GM18499 (cell line): ENCODE results near the gene ZNF512B.
"Not testable (repeated sequence)": the region's sequence is repeated elsewhere in the genome, so short reads cannot be mapped to it uniquely, and the experiment has no call there.

Experiments
- ATAC-seq: cut with Tn5 transposase; IDR thresholded peaks from one replicate; pipeline ENCODE4 v1.9.1; 2021; ENCODE audit warnings: moderate number of reproducible peaks; ENCODE audit not compliant: insufficient read depth, unreplicated experiment

Gene ZNF512B

DNA sequence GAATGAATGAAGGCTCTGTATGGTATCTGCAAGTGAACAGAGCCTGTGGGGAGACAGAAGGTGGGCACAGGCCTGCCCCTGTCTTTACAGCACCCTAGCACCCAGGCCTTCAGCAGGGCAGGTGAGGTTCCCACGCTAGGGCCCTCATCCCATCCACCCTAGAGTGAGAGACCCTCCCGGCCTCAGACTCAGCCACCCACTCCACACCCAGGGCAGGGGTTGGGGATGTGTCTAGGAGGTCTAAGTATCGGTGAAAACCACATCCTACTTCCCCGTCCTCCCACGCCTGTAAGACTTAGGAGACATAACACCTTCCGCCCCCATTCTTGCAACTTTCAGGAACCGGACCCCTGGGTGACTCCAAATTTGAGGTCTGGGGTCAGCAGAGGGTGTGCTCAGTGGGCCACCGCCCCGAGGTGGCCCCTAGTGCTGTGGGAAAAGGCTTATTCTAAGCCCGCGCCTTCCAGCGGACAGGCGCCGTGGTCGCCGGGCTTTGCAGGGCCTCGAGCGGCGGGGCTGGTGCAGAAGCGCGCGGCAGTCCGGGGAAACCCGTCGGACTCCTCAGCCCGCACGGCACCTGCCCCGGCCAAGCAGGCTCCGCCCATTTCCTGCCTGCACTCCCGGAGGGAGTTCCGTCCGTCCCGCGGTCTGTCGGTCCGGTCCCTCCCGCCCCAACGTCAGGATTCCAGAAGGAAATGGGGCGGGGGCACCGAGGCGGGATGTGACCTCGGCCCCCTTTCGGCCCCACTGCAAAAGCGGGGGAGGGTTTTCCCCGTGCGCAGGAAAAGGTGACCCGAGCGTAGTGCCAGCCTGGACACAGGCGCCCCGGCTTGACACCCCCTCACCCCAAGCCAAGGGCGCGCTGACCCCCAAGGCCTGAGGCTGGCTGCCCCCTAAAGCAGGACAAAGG, 8.8 kb upstream of the ZNF512B start:
- ATAC-seq = no peak

DNA sequence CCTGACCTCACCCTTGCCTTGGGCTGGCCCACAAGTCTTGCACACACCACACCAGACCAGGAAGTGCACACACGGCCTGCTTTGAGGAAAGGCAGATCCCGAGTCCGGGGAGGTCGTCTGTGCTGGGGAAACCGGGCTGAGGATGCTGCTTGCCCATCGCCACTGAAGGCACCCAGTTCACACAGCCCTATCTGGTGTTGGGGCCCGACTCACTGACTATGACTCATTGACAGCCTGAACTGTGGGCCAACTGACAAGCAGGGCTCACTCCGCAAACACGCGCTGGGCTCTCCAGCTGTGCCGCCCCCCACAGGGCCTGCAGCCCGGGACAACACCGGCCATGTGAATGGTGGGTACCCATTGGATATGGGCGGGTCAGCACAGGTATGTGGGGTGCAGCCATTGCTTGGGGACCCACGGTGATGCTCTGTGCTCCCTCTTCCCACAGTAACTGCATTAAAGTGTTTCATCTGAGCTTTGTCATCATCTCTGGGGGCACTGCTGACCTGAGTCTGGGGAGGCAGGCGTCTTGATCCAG, 8.1 kb upstream of the ZNF512B start:
- no peak for ATAC-seq

DNA sequence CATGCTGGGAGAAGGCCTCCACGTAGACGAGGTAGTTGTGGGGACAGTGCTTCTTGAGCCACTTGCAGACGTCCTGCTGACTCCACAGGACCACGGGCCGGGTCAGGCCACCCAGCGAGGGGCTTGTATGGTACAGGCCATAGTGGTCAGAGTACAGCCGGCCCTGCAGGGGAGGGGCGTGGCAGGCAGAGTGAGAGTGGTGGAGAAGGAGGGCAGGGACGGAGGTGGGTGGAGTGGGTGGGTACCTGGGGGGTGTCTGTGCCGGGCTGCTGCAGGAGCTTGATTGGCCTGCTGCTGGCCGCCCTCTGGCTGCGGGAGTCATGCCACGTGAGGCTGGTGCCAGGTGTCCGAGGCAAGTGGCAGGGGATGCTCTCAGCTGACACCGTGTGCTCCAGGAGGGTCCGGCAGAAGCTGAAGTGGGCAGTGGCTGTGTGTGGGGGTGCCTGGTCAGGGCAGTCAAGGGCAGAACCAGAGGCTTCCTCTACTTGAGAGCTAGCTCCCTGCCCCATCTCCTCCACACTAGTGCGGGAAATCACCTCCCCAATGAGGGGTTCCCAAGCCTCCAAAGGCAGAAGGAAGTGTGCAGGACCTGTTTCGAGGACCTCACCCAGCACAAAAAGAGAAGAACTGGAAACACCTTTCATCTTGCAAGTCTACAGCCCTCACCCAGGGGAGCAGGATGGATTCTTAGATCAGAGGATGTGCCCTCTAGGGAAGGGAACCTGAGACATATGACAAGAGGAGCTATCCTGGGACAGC, 7.4 kb upstream of the ZNF512B start:
- no peak for ATAC-seq

DNA sequence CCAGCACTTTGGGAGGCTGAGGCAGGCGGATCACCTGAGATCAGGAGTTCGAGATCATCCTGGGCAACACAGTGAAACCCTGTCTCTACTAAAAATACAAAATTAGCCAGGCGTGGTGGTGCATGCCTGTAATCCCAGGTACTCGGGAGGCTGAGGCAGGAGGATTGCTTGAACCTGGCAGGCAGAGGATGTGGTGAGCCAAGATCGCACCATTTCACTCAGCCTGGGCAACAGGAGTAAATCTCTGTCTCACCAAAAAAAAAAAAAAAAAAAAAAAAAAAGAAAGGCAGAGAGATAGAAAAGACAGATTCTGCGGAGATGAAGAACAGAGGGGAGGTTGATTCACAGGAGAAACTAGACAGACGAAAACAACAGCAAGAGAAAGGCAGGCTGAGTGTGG, 6.8 kb upstream of the ZNF512B start:
- not testable (repeated sequence) for ATAC-seq

DNA sequence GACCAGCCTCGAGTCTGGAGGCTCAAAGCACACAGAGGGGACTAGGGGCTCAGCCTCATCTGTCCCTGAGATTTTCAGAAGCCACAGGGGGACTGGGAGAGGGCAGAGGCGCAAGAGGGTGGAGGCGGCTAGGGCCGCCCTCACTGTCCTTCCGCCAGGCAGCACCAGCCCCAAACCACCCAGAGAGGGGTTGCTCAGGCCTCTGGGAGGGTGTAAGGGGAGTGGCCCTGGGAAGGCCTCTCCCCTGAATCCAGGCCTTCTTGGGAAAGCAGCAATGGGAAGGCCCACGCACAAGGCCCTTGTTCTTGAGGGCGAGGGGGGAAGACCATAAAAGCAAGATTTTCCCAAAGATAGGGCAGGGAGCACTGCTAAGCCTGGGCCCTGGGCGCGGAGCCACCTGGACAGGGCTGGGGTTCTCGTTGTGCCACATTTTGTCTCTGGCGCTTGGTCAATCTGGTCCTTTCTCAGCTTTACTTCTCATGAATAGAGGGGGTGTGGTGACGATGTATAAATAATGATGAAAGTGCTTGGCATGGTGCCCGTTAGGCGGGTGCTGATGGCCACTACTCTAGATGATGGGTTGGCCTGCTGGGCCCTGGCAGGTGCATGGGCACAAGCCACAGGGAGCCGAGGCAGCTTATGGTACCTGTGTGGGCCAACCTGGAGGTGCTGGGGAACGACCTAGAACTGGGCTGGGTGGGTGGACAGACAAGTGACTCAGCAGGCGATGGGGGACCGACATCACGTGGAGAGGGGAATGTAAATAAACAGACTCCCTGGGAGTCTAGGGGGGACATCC, 4.9 kb upstream of the ZNF512B start:
- no peak for ATAC-seq

DNA sequence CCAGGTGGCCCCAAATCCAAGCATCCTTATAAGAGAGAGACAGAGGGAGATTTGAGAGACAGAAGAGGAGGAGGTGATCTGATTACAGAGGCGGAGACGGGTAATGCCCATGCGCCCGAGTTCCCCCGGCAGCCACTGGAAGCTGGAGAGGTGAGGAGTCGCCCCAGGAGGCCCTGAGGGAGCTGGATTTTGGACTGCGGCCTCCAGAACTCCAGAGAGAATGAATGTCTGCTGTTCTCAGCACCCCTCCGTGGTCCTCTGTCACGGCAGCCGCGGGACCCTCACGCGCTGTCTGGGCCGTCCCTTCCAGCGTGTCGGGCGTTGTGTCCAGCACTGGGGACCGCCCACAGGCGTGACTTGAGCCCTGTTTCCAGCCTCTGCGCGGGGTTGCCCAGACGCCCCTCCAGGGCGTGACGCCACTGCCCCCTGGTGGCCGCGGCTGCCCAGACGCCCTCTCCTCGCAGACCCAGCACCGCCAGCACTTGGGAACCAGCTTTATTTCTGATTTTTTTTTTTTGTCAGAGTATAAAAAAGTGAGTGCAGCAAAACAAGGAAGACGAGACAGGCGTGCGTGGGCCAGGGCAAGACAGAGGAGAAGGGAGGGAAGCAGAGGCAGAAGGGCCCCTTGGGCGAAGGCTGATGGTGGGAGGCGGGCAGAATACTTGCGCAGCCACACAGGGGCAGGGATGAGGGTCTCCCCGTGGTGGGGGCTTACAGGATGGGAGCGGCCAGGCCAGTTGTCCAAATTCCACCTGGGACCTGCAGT, 4.1 kb upstream of the ZNF512B start:
- no peak for ATAC-seq

DNA sequence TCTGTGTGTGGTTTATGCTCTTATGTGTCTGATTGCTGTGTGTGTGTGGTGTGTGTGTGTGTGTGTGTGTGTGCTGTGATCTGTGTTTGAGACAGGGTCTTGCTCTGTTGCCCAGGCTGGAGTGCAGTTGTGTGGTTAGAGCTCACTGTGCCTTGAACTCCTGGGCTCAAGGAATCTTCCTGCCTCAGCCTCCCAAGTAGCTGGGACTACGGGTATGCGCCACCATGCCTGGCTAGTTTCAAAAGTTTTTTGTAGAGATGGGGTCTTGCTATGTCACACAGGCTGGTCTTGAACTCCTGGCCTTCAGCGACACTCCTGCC, 3.4 kb upstream of the ZNF512B start:
- no peak for ATAC-seq

DNA sequence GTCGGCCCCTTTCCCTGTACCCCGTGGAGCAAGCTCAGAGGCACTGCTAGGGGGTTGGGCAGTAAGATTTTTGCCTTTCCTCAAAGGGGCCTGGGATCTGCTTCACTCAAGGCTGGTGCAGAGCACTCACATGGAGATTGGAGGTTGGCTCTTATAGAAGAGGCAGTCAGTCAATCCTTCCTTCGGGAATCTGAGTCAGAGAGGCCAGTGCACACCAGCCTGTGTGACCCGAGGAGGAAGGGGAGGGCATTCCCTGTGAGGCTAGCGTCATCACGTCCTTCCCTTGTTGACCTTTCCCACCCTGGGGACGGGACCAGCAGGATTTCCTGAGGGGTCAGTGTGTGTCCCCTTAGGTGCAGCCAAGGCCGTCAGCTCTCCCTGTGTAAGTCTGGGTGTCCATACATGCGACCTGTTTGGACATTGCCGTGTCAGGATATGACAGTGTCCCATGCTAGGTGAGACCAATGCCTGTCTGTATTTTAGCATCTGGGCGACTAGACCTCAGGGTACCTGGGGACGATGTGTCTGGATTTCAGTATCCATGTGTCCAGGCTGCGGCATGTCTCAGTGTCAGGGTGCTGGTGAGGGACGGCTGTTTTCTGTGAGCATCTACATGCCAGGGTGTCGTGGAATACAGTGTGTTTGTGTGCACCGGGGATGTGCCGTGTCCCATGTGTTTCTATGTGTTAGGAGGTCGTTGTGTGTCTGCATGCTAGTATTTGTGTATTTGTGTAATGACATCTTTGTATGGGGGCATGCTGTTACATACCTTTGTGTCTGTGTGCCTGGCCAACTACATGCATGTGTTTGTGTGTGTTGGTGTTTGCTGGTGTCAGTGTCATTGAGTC, 2.8 kb upstream of the ZNF512B start:
- ATAC-seq = no peak

DNA sequence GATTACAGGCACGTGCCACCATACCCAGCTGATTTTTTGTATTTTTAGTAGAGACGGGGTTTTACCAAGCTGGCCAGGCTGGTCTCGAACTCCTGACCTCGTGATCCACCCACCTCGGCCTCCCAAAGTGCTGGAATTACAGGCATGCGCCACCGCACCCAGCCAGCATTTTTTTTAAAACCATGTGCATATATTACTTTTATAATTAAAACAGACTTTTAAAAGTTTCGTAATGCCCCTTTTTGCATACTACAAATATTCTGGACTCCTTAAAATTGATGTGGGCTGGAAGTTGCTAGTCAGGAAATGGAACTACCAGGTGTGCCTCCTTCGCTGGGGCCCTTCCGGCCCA, 2.2 kb upstream of the ZNF512B start:
- ATAC-seq = not testable (repeated sequence)

DNA sequence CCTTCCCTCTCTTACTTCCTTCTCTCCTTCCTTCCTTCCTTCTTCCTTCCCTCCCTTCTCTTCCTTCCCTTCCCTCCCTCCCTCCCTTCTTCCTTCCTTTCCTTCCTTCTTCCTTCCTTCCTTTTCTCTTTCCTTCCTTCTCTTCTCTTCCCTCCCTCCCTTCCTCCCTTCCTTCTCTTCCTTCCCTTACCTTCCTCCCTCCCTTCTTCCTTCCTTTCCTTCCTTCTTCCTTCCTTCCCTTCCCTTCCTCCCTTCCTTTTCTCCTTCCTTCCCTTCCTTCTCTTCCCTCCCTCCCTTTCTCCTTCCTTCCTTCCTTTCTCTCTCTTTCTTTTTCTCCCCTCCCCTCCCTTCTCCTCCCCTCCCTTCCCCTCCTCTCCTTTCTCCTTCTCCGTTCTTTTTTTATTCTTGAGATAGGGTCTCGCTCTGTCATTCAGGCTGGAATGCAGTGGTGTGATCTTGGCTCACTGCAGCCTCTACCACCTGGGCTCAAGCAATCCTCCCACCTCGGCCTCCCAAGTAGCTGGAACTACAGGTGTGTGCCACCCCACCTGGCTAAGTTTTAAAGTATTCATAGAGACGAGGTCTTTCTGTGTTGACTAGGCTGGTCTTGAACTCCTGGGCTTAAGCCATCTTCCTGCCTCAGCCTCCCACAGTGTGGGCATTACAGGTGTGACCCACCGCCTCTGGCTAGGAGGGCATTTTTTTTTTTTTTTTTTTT, 1.1 kb upstream of the ZNF512B start:
- no peak for ATAC-seq

DNA sequence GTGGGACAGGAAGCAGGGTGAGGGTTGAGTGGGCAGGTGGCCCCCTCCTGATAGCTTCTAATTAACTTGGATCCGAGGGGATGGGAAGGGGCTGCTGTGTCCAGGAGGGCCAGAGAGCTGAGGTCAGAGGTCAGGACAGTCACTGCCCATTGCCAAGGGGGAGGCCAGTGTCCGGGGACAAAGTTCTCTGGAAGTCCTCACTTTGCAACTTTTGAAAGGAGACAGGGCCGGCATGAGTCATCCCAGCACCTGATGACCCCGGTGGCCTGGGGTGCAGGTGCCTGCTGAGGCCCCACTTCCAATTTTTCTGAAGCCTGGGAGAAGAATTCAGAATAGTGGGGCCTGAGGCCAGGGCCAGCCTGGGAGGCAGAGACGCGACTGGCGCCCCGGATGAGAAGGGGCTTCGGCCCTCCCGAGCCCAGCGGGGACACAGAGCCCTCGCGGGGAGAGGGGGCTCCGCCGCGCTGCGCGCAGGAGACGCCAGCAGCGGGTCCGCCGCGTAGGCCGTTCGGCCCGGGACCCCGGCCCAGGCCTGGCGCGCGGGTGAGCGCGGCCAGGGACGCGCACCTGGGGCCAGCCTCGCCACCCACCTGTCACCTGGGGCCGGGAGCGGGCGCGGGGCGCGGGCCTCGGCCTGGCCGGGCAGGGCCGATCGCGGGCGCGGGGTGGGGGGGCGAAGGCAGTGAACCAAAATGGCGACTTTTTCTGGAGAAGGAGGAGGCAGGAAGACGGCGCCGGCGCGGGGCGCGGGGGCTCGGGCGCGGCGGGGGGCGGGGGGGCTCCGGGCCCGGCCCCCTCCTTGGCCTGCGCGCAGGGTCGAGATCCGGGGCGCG, 586 bp downstream of the ZNF512B start:
- ATAC-seq = no peak

DNA sequence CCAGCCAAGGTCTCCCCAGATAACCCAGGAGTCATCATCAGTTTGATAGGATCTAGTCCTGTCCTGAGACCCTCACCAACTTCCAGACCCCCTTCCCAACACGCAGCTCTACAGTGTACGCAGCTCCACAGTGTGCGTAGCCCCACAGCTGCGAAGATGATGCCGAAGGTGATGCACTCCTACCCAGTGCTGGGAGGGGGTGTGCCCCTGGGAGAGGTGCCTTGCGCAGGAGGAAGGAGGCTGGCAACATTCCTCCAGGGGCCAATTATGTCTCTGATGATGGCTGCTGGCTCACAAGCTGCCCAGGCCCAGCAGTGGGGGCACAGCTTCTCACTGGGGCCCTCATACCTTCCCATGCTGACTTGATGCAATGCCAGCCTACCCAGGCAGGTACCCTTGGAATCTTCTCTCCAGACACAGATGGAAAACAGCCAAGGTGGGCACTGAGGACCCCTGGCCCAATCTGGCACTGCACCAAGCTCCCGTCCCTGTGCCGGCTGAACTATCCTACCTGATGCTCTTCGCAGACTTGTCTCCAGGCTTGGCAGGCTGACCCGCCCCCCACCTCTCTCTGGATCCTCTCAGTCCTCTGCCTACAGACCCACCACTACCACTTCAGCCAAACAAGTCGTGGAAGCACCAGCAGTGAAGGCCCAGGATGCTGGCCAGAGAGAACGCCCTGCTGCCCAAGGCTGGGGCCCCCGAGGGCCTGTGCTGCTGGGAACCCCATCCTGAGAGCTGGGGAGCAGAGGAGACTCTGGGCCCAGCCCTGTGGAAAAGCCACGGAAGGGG, 1.4 kb downstream of the ZNF512B start:
- ATAC-seq = no peak

DNA sequence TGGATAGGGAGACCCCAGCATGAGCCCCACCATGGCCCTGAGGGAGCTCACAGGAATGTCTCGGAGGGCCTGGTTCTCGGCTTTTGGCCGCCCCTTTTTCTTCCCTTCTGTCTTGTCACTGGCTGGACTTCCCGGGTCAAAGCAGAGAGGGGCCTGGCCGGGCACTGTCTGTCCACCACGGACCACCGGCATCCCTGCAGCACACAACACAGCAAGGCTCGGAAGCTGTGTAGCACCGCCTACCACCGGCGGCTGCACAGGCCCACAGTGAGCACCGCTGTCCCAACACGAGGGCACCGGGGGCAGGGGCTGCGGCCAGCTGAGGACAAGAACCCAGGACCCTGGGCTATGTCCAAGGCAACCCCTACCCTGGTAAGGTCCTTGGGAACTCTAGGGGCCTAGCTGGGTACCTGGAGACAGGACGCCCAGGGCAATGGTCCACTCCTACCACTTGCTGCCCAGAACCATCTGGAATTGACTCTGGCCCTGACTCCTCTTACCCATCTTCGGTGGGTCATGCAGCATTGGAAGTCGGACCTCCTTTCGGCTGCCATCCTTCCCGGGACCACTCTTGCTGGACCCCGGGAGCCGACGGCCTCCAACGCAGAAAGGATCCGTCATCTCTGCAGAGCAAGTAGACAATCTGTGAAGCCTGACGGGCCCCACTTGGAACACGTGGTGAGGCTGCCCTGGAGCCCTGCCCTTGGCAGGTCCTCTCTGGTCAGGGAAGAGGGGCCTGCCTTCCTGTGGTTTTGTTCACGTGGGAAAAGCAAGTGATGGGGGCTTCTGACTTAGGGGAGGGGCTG, 2.2 kb downstream of the ZNF512B start:
- no peak for ATAC-seq

DNA sequence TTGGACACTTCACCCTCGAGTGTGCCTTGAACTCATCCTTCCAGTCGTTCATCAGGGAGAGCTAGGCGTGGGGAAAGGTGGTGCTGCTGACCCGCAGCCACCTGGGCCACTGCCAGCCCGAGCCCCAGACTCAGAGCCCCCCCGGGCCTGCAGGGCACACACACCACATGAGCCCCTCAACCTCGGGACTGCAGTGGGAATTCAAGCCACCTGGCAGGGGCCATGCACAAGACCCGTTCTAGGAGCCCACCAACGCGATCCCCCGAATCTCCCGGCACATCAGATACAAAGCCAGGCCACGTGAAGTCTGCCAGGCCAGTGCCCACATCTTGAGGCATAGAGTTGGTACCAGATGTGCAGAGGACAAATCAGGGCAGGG, 2.8 kb downstream of the ZNF512B start:
- no peak for ATAC-seq

DNA sequence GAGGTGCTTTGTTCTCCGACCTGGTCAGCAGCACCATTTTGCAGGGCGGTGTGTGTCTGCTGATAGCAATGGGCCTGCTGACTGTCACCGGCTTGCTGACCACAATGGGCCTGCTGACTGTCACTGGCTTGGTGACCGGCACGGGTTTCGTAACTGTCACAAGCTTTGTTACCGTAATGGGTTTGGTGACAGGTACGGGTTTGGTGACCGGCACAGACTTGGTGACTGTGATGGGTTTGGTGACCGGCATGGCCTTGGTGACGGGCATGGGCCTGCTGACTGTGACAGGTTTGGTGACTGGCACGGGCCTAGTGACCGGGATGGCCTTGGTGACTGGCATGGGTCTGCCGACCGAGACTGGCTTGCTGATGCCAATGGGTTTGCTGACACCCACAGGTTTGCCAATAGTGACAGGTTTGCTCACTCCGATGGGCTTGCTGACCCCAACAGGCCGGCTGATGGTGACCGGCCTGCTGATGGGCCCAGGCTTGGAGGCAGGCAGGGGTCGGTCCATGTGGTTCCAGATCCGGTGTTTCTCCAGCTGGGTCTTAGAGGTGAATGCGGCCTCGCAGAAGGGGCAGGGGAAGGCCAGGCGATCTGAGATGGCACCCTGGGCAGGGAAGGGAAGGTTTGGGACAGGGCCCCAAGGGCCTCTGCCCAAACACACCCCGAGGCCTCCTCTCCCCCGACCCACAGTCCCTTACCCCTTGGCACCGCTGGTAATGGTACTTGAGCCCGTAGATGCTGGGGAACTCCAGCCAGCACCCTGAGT, 3.4 kb downstream of the ZNF512B start:
- no peak for ATAC-seq
